Panc1 (cell line): ENCODE data around the gene EXT2. TPM values are rescaled to one million over a fixed set of nuclear protein-coding genes. Genes with fewer than 3 reads are reported as not detected.

Source experiments
- ATAC-seq: fragments of 200-7000 bp; cut with Tn5 transposase; 2 replicates; pipeline ENCODE4 v1.9.1; 2020; ENCODE audit warnings: mild to moderate bottlenecking, moderate library complexity
- BruUV-seq: library from RNA; stranded (reverse); fragments of 400-500 nt; replicated peaks from 2 replicates; lab custom pipeline; 2021; lab: Mats Ljungman, UMichigan
- CTCF ChIA-PET: fragments of 300-600 bp; sonication (Branson Sonifier 250); formaldehyde crosslinking; loops from one replicate; lab custom pipeline; 2022; ENCODE audit warnings: antibody characterized with exemption; lab: Charles Lee
- POLR2A ChIA-PET: fragments of 300-600 bp; sonication (Branson Sonifier 250); formaldehyde crosslinking; loops from one replicate; lab custom pipeline; 2022; ENCODE audit warnings: antibody characterized with exemption; lab: Charles Lee
- DNase-seq: peaks from one replicate; pipeline ENCODE4 v3.0.0-alpha.2; 2010; ENCODE audit warnings: low read depth, low spot score
- H3K27ac ChIP-seq: 2 replicates; pipeline ENCODE4 v1.5.1; 2011; ENCODE audit warnings: mild to moderate bottlenecking, low read length, inconsistent platforms
- H3K27me3 ChIP-seq: fragments of 200-500 bp; sonication (Bioruptor generic); 2 replicates; pipeline ENCODE4 v1.6.0; 2014; ENCODE audit warnings: low read length, inconsistent platforms; ENCODE audit not compliant: control insufficient read depth, insufficient read depth
- H3K36me3 ChIP-seq: fragments of 200-500 bp; sonication (Bioruptor generic); 2 replicates; pipeline ENCODE4 v1.5.1; 2014; ENCODE audit warnings: inconsistent platforms, mild to moderate bottlenecking, low read length, moderate library complexity; ENCODE audit not compliant: control insufficient read depth, insufficient read depth
- H3K4me1 ChIP-seq: 2 replicates; pipeline ENCODE4 v1.5.1; 2011; ENCODE audit warnings: inconsistent platforms, mild to moderate bottlenecking, low read length, moderate library complexity; ENCODE audit not compliant: control insufficient read depth, insufficient read depth
- H3K4me3 ChIP-seq, 2 experiments: 2 replicates each; pipeline ENCODE4 v1.5.1; 2011 to 2012; ENCODE audit warnings: low read depth in 2 of 2, low read length in 2 of 2, mild to moderate bottlenecking in 2 of 2, inconsistent platforms in 1 of 2, moderate library complexity in 1 of 2
- H3K9me3 ChIP-seq: fragments of 200-500 bp; sonication (Bioruptor generic); 2 replicates; pipeline ENCODE4 v1.5.1; 2014; ENCODE audit warnings: low read depth, mild to moderate bottlenecking, inconsistent platforms, low read length, moderate library complexity; ENCODE audit not compliant: control insufficient read depth, insufficient read depth
- CTCF ChIP-seq: fragments of 450-650 bp; IDR thresholded peaks from 2 replicates; pipeline ENCODE4 v1.5.1; 2017; ENCODE audit warnings: mild to moderate bottlenecking
- POLR2AphosphoS5 ChIP-seq: IDR thresholded peaks from 2 replicates; pipeline ENCODE4 v1.6.1; 2012; ENCODE audit warnings: mild to moderate bottlenecking, low read depth, low read length, moderate library complexity
- REST ChIP-seq, 2 experiments: IDR thresholded peaks; 2 replicates each; pipeline ENCODE4 v1.6.1; 2011 to 2012; ENCODE audit warnings: low read depth in 2 of 2, control low read depth in 1 of 2, low read length in 1 of 2, mild to moderate bottlenecking in 1 of 2, moderate library complexity in 1 of 2; ENCODE audit not compliant: insufficient read depth in 1 of 2
- SIN3A ChIP-seq: IDR thresholded peaks from 2 replicates; pipeline ENCODE4 v1.6.1; 2012; ENCODE audit warnings: low read depth, mild to moderate bottlenecking, low read length, moderate library complexity, borderline replicate concordance; ENCODE audit not compliant: insufficient read depth
- TCF7L2 ChIP-seq: IDR thresholded peaks from 2 replicates; pipeline ENCODE4 v1.6.1; 2011; ENCODE audit warnings: mild to moderate bottlenecking, low read depth, low read length, inconsistent platforms
- in situ Hi-C: cut with HindIII; loops from 2 replicates; pipeline ENCODE4 v1.10.0; 2016; ENCODE audit warnings: low sequenced_read_pairs, low pct_unique_long_range_greater_than_20kb
- intact Hi-C: fragments of 100-400 bp; cut with micrococcal nuclease; formaldehyde crosslinking; loops from one replicate; pipeline ENCODE4 v1.10.0; 2022; ENCODE audit not compliant: unreplicated experiment
- total RNA-seq: library from RNA; stranded (reverse); gene quantifications from one replicate; pipeline ENCODE4 v1.2.1, GENCODE V29; 2021; ENCODE audit not compliant: unreplicated experiment

Gene EXT2
- total RNA-seq, 1 experiment from 2014 or later, result 57.5 TPM

- H3K27me3 ChIP-seq, result no peaks in the 10 kb centered on the region
- H3K9me3 ChIP-seq, result no peaks in the 10 kb centered on the region
- no peak overlapping the region for H3K4me3 ChIP-seq
- H3K4me1 ChIP-seq, result no peaks in the 10 kb centered on the region
- DNase-seq (no peak), ATAC-seq (no peak)
- no peaks in the 10 kb centered on the region for H3K36me3 ChIP-seq
- CTCF ChIA-PET, result no interaction called here
- no TSS peak for BruUV-seq
- TF ChIP-seq POLR2AphosphoS5, result no peak
- TF ChIP-seq SIN3A, result no peak
- TF ChIP-seq TCF7L2, result no peak
- TF ChIP-seq CTCF, result no peak
- TF ChIP-seq REST (IDR thresholded peaks at IDR 0.05; ENCODE audit: insufficient read depth in 1 of 2, low read depth in 2 of 2, low read length in 1 of 2), result no peak
- intact Hi-C loops (no loop called here), in situ Hi-C loops (no loop called here)
- no peak overlapping the region for H3K27ac ChIP-seq
- POLR2A ChIA-PET, result no interaction called here
Measured at GRCh38 chr11:44224867-44225501, 129.5 kb downstream of the EXT2 start.

- intact Hi-C loops (no loop called here), in situ Hi-C loops (no loop called here)
- Histone ChIP-seq H3K4me3 (no peak overlapping the region), H3K36me3 (no peaks in the 10 kb centered on the region), H3K27me3 (no peaks in the 10 kb centered on the region), H3K4me1 (no peaks in the 10 kb centered on the region), H3K27ac (no peak overlapping the region), H3K9me3 (no peaks in the 10 kb centered on the region)
- DNase-seq (no peak), ATAC-seq (no peak)
- ChIA-PET CTCF (no interaction called here), POLR2A (no interaction called here)
- BruUV-seq, result no TSS peak
- TF ChIP-seq TCF7L2 (no peak), SIN3A (no peak), CTCF (no peak), REST (IDR thresholded peaks at IDR 0.05; ENCODE audit: insufficient read depth in 1 of 2, low read depth in 2 of 2, low read length in 1 of 2) (no peak), POLR2AphosphoS5 (no peak)
Measured at GRCh38 chr11:44226490-44226889, 131.0 kb downstream of the EXT2 start.
